ENCODE measurements around the gene SFXN3. TPM values are rescaled to one million over a fixed set of nuclear protein-coding genes. Genes with fewer than 3 reads are reported as not detected.

The SFXN3 gene
- total and polyA plus RNA-seq, 2 donors from 2014 or later: 23.3 to 51.6 TPM

GRCh38 chr10:101047268-101047667 is 16.2 kb downstream of the SFXN3 start:
- Histone ChIP-seq H3K4me1 (ENCODE audit: control insufficient read depth in 2 of 3, insufficient read depth in 2 of 3, low read depth in 1 of 3, low read length in 3 of 3) (peaks cover under 1 to 9% (median 6%) of the 10 kb centered on the region in 3 donors), H3K9me3 (ENCODE audit: control insufficient read depth in 2 of 3, insufficient read depth in 1 of 3, low read length in 3 of 3) (no peaks in the 10 kb centered on the region), H3K9ac (ENCODE audit: low read length in 3 of 3) (no peak overlapping the region), H3K27ac (ENCODE audit: low read depth in 2 of 2, low read length in 2 of 2) (no peak overlapping the region), H3K27me3 (ENCODE audit: control insufficient read depth, insufficient read depth, low read length) (peaks cover 30% of the 10 kb centered on the region), H3K4me3 (ENCODE audit: low read length in 3 of 3) (no peak overlapping the region), H3K36me3 (ENCODE audit: control insufficient read depth in 2 of 3, insufficient read depth in 3 of 3, low read length in 3 of 3) (no peaks in the 10 kb centered on the region)
- DNase-seq: peak in 1 of 5 donors; percentile 58
- no peak for TF ChIP-seq CTCF (IDR thresholded peaks at IDR 0.05; ENCODE audit: borderline replicate concordance, extremely low read depth, insufficient read depth)
- no peak for FAIRE-seq
- intact Hi-C loops (cut with DNase I): no loop called here

GRCh38 chr10:101047961-101048892 is 17.2 kb downstream of the SFXN3 start:
- H3K4me3 ChIP-seq (ENCODE audit: low read length in 3 of 3): no peak overlapping the region
- H3K27ac ChIP-seq (ENCODE audit: low read depth in 2 of 2, low read length in 2 of 2): no peak overlapping the region
- FAIRE-seq (no peak), DNase-seq (peak; percentile 52 to 75 (median 65))
- H3K4me1 ChIP-seq (ENCODE audit: control insufficient read depth in 2 of 3, insufficient read depth in 2 of 3, low read depth in 1 of 3, low read length in 3 of 3): peaks cover 0 to 4% (median 3%) of the 10 kb centered on the region in 3 donors
- H3K27me3 ChIP-seq (ENCODE audit: control insufficient read depth, insufficient read depth, low read length): peaks cover 30% of the 10 kb centered on the region
- H3K9me3 ChIP-seq (ENCODE audit: control insufficient read depth in 2 of 3, insufficient read depth in 1 of 3, low read length in 3 of 3): no peaks in the 10 kb centered on the region
- H3K9ac ChIP-seq (ENCODE audit: low read length in 3 of 3): no peak overlapping the region
- TF ChIP-seq CTCF (IDR thresholded peaks at IDR 0.05; ENCODE audit: borderline replicate concordance, extremely low read depth, insufficient read depth): no peak
- H3K36me3 ChIP-seq (ENCODE audit: control insufficient read depth in 2 of 3, insufficient read depth in 3 of 3, low read length in 3 of 3): no peaks in the 10 kb centered on the region
- intact Hi-C loops (cut with DNase I): no loop called here

DNA sequence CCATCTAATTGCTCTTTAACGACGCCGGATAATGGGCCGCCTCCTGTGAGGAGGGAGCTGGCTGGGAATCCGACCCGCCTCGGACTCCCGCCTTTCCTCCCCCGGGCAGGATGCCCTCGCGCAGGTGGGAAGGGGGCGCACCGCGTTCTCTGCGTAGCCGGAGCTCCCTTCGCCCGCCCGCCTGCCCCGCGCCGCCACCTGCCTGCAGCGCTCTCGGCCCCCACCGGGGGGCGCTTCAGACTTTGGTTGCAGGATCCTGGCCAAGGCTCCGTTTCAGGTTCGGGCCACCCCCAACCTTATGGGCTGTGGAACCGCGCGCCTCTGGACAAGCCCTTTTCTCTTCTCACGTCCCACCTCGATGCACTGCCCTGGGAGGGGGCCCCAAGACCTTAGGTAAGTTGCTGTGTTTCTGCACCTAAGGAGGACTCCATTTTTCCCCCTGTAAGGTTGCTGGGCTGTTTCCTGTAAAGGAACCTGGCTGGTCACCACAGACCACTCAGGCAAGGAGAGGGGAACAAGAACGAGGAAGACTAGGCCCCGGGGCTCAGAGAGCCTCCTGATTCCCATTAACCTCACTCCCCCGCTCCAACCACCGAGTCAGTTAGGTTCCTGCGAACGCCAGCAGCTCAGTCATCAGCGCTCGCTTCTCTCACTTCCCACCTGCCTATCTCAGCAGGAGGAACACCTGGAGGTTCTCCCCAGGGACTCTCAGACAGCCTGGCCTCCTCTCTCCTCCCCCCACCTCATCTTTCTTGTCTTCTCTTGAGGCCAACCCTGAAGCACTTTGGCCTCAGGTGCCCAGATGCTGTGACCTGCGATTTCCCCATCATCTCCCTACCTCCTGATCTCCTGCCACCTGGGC is 19.4 kb downstream of the SFXN3 start:
- no peak overlapping the region for H3K4me3 ChIP-seq (ENCODE audit: low read length in 3 of 3)
- no peak overlapping the region for H3K9ac ChIP-seq (ENCODE audit: low read length in 3 of 3)
- peak; percentile 52 for TF ChIP-seq CTCF (IDR thresholded peaks at IDR 0.05; ENCODE audit: borderline replicate concordance, extremely low read depth, insufficient read depth)
- no peaks in the 10 kb centered on the region for H3K4me1 ChIP-seq (ENCODE audit: control insufficient read depth in 2 of 3, insufficient read depth in 2 of 3, low read depth in 1 of 3, low read length in 3 of 3)
- no peak overlapping the region for H3K27ac ChIP-seq (ENCODE audit: low read depth in 2 of 2, low read length in 2 of 2)
- FAIRE-seq (no peak), DNase-seq (peak; percentile 79 to 89 (median 81))
- H3K9me3 ChIP-seq (ENCODE audit: control insufficient read depth in 2 of 3, insufficient read depth in 1 of 3, low read length in 3 of 3): no peaks in the 10 kb centered on the region
- H3K27me3 ChIP-seq (ENCODE audit: control insufficient read depth, insufficient read depth, low read length): peaks cover 30% of the 10 kb centered on the region
- intact Hi-C loops (cut with DNase I): no loop called here
- no peaks in the 10 kb centered on the region for H3K36me3 ChIP-seq (ENCODE audit: control insufficient read depth in 2 of 3, insufficient read depth in 3 of 3, low read length in 3 of 3)

Data from kidney (tissue), 14 donors.